ENCODE data around the gene CLDN1.
A peak's percentile ranks its signal among the peaks of the same experiment; 100 is the strongest.

CLDN1 gene

GRCh38 chr3:190321789-190322603, at the start of gene CLDN1:
CLDN1 (minus strand) TSS chr3:190322446; CDS start chr3:190322206, 240 bp downstream.
- TF ChIP-seq CTCF (IDR thresholded peaks at IDR 0.05; ENCODE audit: low read length, missing control alignments): peak; percentile 58
- H3K4me3 ChIP-seq (replicated peaks; ENCODE audit: low read depth, low read length): peak within 1 kb of the TSS; percentile 58
- peak; percentile 74 for DNase-seq (ENCODE audit: low read depth)

GRCh38 chr3:190371152-190371551, 48.9 kb upstream of the CLDN1 start:
- no peak for TF ChIP-seq CTCF (IDR thresholded peaks at IDR 0.05; ENCODE audit: low read length, missing control alignments)
- H3K4me3 ChIP-seq (replicated peaks; ENCODE audit: low read depth, low read length): no peak overlapping the region
- DNase-seq (ENCODE audit: low read depth): no peak

- H3K4me3 ChIP-seq (replicated peaks; ENCODE audit: low read depth, low read length): no peak overlapping the region
- TF ChIP-seq CTCF (IDR thresholded peaks at IDR 0.05; ENCODE audit: low read length, missing control alignments): no peak
- DNase-seq (ENCODE audit: low read depth): no peak
These were observed 48.1 kb upstream of the CLDN1 start for GRCh38 chr3:190370369-190370768.

DNA sequence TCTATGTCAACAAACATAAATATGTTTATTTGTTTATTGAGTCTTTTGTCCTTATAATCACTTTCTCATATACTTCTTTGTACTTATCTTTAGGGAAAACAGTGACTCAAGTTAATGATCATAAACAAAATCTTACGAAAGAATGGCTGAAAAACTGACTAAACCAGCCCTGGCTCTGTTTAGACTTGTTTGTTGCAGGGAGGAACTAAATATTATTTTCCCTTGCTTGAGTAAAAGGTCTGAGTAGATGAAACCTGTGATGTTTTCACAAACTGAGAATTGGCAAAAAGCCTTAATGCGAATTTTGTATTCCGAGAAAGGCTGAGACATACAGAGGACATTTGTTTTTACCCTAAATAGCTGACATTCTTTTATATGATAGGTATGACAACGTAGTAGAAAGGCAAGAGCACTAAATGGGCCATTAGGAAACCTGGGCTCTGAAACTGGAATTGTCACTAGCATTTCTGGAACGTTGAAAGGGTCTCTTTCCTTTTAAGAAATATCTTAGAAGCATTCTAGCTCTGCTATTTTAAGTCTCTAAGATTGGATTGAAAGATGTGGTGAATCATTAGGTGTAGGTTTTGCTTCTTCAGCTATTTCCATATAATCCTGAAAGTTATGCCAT, 47.5 kb upstream of the CLDN1 start:
- H3K4me3 ChIP-seq (replicated peaks; ENCODE audit: low read depth, low read length): no peak overlapping the region
- no peak for DNase-seq (ENCODE audit: low read depth)
- no peak for TF ChIP-seq CTCF (IDR thresholded peaks at IDR 0.05; ENCODE audit: low read length, missing control alignments)

GRCh38 chr3:190368881-190369280, 46.6 kb upstream of the CLDN1 start:
- TF ChIP-seq CTCF (IDR thresholded peaks at IDR 0.05; ENCODE audit: low read length, missing control alignments): no peak
- no peak for DNase-seq (ENCODE audit: low read depth)
- H3K4me3 ChIP-seq (replicated peaks; ENCODE audit: low read depth, low read length): no peak overlapping the region

- H3K4me3 ChIP-seq (replicated peaks; ENCODE audit: low read depth, low read length): no peak overlapping the region
- TF ChIP-seq CTCF (IDR thresholded peaks at IDR 0.05; ENCODE audit: low read length, missing control alignments): no peak
- DNase-seq (ENCODE audit: low read depth): peak; percentile 52
These were observed 43.9 kb upstream of the CLDN1 start for GRCh38 chr3:190366133-190366532.
